DND-41 (cell line): Measurements from ENCODE around the gene CMTR1.

ENCODE experiments used
- ATAC-seq: fragments of 200-7000 bp; cut with Tn5 transposase; 3 replicates; pipeline ENCODE4 v1.9.1; 2021; ENCODE audit warnings: low read depth; ENCODE audit not compliant: insufficient read depth
- DNase-seq: peaks from one replicate; pipeline ENCODE4 v3.0.0-alpha.2; 2020
- H2AFZ ChIP-seq: 2 replicates; pipeline ENCODE4 v1.6.0; 2012; ENCODE audit warnings: low read depth, low read length
- H3K27ac ChIP-seq: 2 replicates; pipeline ENCODE4 v1.5.1; 2012; ENCODE audit warnings: low read length, inconsistent platforms
- H3K27me3 ChIP-seq: fragments of 200-600 bp; sonication (generic); 2 replicates; pipeline ENCODE4 v1.6.0; 2012; ENCODE audit warnings: low read length, mild to moderate bottlenecking, inconsistent platforms; ENCODE audit not compliant: insufficient read depth, poor library complexity
- H3K36me3 ChIP-seq: 2 replicates; pipeline ENCODE4 v1.5.1; 2012; ENCODE audit warnings: low read length, inconsistent platforms; ENCODE audit not compliant: insufficient read depth
- H3K4me1 ChIP-seq: 2 replicates; pipeline ENCODE4 v1.5.1; 2012; ENCODE audit warnings: mild to moderate bottlenecking, low read length; ENCODE audit not compliant: insufficient read depth
- H3K4me2 ChIP-seq: 2 replicates; pipeline ENCODE4 v1.6.0; 2012; ENCODE audit warnings: mild to moderate bottlenecking, moderate library complexity, low read length, inconsistent platforms; ENCODE audit not compliant: insufficient read depth
- H3K4me3 ChIP-seq, 2 experiments: fragments of 200-600 bp in 1 of 2; shearing (Covaris generic) in 1 of 2; 2 replicates each; pipeline ENCODE4 v1.5.1; 2012 to 2016; ENCODE audit warnings: inconsistent platforms in 2 of 2, low read length in 2 of 2, mild to moderate bottlenecking in 2 of 2, low read depth in 1 of 2, moderate library complexity in 1 of 2
- H3K79me2 ChIP-seq: 2 replicates; pipeline ENCODE4 v1.6.0; 2012; ENCODE audit warnings: low read length, inconsistent platforms; ENCODE audit not compliant: insufficient read depth
- H3K9ac ChIP-seq: 2 replicates; pipeline ENCODE4 v1.6.0; 2012; ENCODE audit warnings: low read depth, mild to moderate bottlenecking, inconsistent platforms, low read length, moderate library complexity
- H3K9me3 ChIP-seq: 2 replicates; pipeline ENCODE4 v1.5.1; 2012; ENCODE audit warnings: low read length, moderate library complexity, mild to moderate bottlenecking, inconsistent platforms; ENCODE audit not compliant: insufficient read depth, severe bottlenecking
- H4K20me1 ChIP-seq: 2 replicates; pipeline ENCODE4 v1.6.0; 2012; ENCODE audit warnings: low read length; ENCODE audit not compliant: insufficient read depth
- CTCF ChIP-seq: IDR thresholded peaks from 2 replicates; pipeline ENCODE4 v1.5.1; 2012; ENCODE audit warnings: borderline replicate concordance, low read length, moderate library complexity, mild to moderate bottlenecking; ENCODE audit not compliant: poor library complexity, severe bottlenecking; ENCODE audit errors: extremely low read depth
- EZH2 ChIP-seq: IDR thresholded peaks from 3 replicates; pipeline ENCODE4 v1.6.1; 2012; ENCODE audit warnings: borderline replicate concordance, low read depth, mild to moderate bottlenecking, moderate library complexity, low read length, inconsistent platforms; ENCODE audit not compliant: severe bottlenecking

The CMTR1 gene

GRCh38 chr6:37432916-37433656 lies at the start of gene CMTR1:
Gene CMTR1 (plus strand): TSS chr6:37433221. CDS start chr6:37435630, 2,409 bp downstream.
- DNase-seq (peak; percentile 97), ATAC-seq (peak; percentile 88)
- Histone ChIP-seq H3K79me2 (peaks cover 49% of the 10 kb centered on the region), H2AFZ (peak within 1 kb of the TSS; percentile 99), H3K4me1 (peaks cover 33% of the 10 kb centered on the region), H3K9ac (peak within 1 kb of the TSS; percentile 72), H3K4me3 (peak within 1 kb of the TSS; percentile 71 to 84), H3K27ac (peak within 1 kb of the TSS; percentile 93), H4K20me1 (no peaks in the 10 kb centered on the region; the same call in 1 of the 2 replicates), H3K36me3 (peaks cover 30% of the 10 kb centered on the region), H3K4me2 (peak within 1 kb of the TSS; percentile 76), H3K27me3 (no peaks in the 10 kb centered on the region), H3K9me3 (no peaks in the 10 kb centered on the region)
- no peak for TF ChIP-seq EZH2
- no peak for TF ChIP-seq CTCF

DNA sequence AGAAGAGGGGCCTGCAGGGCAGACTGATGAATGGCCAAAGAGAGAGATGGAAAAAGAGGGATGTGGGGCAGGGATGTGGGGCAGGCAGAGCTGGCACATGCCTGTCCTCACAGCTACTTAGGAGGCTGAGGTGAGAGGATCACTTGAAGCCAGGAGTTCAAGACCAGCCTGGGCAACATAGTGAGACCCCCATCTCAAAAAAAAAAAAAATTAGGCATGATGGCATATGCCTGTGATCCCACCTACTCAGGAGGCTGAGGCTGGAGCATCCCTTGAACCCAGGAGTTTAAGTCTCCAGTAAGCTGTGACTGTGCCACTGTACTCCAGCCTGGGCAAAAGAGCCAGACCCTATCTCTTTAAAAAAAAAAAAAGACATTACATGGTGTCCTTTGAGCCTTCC lies 44.4 kb upstream of the CMTR1 start:
- Histone ChIP-seq H3K36me3 (peaks cover 70% of the 10 kb centered on the region), H3K4me1 (no peaks in the 10 kb centered on the region), H3K27me3 (no peaks in the 10 kb centered on the region), H2AFZ (no peak overlapping the region), H3K4me2 (no peak overlapping the region), H3K9me3 (no peaks in the 10 kb centered on the region), H3K79me2 (no peaks in the 10 kb centered on the region), H4K20me1 (no peaks in the 10 kb centered on the region), H3K27ac (no peak overlapping the region), H3K4me3 (no peak overlapping the region), H3K9ac (no peak overlapping the region)
- ATAC-seq (no peak), DNase-seq (no peak)
- TF ChIP-seq CTCF = no peak
- no peak for TF ChIP-seq EZH2

DNA sequence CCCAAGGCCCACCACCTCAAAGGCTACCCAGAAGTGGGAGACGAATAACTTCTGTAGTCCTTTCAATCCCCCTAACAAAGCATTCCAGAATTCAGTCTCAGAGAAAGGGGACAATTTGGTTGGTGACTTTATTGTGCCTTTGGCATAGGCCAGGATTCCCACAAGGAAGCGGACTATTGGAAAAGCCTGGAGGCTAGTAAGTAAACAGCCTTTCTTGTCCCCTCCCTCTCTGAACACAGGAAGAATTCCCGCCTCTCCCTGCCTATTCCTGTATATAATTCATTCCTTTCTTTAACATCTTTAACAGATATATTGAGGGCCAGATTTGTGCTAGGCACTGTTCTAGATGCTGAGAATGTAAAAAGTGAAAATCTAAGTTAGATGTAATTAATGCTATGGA lies 43.2 kb upstream of the CMTR1 start:
- no peaks in the 10 kb centered on the region for H3K79me2 ChIP-seq
- TF ChIP-seq EZH2 = no peak
- no peak for TF ChIP-seq CTCF
- peaks cover 74% of the 10 kb centered on the region for H3K36me3 ChIP-seq
- H4K20me1 ChIP-seq = no peaks in the 10 kb centered on the region
- no peak overlapping the region for H3K27ac ChIP-seq
- no peak overlapping the region for H3K4me3 ChIP-seq
- no peaks in the 10 kb centered on the region for H3K4me1 ChIP-seq
- H3K4me2 ChIP-seq = no peak overlapping the region
- H2AFZ ChIP-seq = no peak overlapping the region
- DNase-seq (no peak), ATAC-seq (no peak)
- H3K27me3 ChIP-seq = no peaks in the 10 kb centered on the region
- H3K9me3 ChIP-seq = no peaks in the 10 kb centered on the region
- no peak overlapping the region for H3K9ac ChIP-seq
